ENCODE results near the gene CCNB3. TPM values are rescaled to one million over a fixed set of nuclear protein-coding genes. Genes with fewer than 3 reads are reported as not detected.

CCNB3 gene
- total and polyA plus RNA-seq, 9 of the 15 experiments (the other 6 are each of a cell fraction or from before 2014, with no cell fraction given): 0.05 to 0.25 (median 0.08) TPM; not detected in 3

DNA sequence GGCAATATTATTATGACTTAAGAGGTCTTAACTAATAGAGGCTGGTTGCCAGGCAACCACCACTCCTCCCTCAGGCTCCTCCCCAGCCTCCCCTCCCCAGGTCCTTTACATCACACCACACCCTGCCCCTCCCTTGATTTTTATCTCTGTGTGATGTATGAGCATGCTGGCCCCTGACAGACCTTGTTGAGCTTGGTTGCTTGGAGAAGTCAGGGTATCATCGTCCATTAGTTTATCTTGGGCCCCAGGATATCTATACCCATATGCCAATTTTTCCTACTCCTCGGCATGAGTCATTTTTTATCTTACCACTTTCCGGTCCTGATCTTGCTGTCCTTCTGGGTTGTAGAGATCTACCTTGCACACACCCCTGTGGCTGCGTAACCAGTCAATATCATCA is 6.2 kb upstream of the CCNB3 start (continued):
- TF ChIP-seq POLR2AphosphoS5 (IDR thresholded peaks at IDR 0.05; ENCODE audit: control insufficient read depth, insufficient read depth, low read depth, low read length) (peak; percentile 88), TAF9B (IDR thresholded peaks at IDR 0.05; ENCODE audit: partially characterized antibody) (no peak), EP300 (IDR thresholded peaks at IDR 0.05; ENCODE audit: low read length) (peak; percentile 93), MGA (IDR thresholded peaks at IDR 0.05) (no peak), BCOR (IDR thresholded peaks at IDR 0.05) (peak; percentile 18; the same call in 1 of the 2 replicates), PHB (CRISPR knock-in tag; IDR thresholded peaks at IDR 0.05) (no peak), ELF4 (CRISPR knock-in tag; IDR thresholded peaks at IDR 0.05) (no peak), HNRNPUL1 (IDR thresholded peaks at IDR 0.05; ENCODE audit: low read length) (no peak), DACH1 (IDR thresholded peaks at IDR 0.05; ENCODE audit: partially characterized antibody) (peak; percentile 60), LCOR (CRISPR knock-in tag; IDR thresholded peaks at IDR 0.05) (no peak), RBM14 (IDR thresholded peaks at IDR 0.05; ENCODE audit: borderline replicate concordance, insufficient read depth, low read depth, low read length) (no peak), SNRNP70 (optimal IDR thresholded peaks at IDR 0.05; ENCODE audit: low read depth, low read length) (no peak), ZNF316 (IDR thresholded peaks at IDR 0.05) (no peak), ILF3 (IDR thresholded peaks at IDR 0.05; ENCODE audit: borderline replicate concordance) (no peak), KDM5B (IDR thresholded peaks at IDR 0.05; ENCODE audit: insufficient replicate concordance, low read depth, low read length) (no peak)
- TF ChIP-seq, protein P1, sequence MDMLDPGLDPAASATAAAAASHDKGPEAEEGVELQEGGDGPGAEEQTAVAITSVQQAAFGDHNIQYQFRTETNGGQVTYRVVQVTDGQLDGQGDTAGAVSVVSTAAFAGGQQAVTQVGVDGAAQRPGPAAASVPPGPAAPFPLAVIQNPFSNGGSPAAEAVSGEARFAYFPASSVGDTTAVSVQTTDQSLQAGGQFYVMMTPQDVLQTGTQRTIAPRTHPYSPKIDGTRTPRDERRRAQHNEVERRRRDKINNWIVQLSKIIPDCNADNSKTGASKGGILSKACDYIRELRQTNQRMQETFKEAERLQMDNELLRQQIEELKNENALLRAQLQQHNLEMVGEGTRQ (CRISPR knock-in tag; IDR thresholded peaks at IDR 0.05): no peak
- TF ChIP-seq, protein P2, sequence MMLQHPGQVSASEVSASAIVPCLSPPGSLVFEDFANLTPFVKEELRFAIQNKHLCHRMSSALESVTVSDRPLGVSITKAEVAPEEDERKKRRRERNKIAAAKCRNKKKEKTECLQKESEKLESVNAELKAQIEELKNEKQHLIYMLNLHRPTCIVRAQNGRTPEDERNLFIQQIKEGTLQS (IDR thresholded peaks at IDR 0.05): peak; percentile 91
- TF ChIP-seq, protein P2 (CRISPR knock-in tag; conservative IDR thresholded peaks at IDR 0.05): peak; percentile 69; the same call in 1 of the 2 replicates

Measured in K562 (cell line).